ENCODE results near the gene SOHLH1.

SOHLH1 gene

DNA sequence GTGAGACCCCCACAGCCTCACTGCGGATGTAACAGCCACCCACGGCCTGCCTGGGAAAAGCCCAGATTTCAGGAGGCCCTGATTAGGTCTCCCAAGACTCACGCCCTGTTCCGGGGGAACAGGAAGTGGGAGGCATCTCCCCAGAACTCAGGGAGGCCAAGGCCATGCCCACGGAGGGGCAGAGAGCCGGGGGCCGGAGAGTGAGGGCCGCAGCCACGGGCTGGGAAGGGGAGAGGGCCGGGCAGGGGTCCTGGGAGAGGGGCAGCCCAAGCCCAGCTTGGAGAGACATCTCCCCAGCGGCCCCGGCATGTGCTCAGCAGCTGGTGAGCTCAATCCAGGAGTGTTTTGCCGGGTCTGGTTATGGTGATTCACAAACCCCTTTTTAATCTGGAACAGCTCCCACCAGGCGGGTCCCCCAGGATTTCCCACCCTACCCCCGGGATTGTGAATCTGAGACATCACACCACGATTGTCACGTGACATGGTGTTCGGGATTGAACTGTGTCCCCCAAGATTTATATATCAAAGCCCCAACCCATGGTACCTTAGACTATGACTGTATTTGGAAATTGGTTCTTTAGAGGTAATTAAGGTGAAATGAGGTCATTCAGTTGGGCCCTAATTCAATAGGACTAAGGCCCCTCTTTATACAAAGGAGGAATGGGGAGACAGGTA is 29.3 kb upstream of the SOHLH1 start:
- no peak for DNase-seq

DNA sequence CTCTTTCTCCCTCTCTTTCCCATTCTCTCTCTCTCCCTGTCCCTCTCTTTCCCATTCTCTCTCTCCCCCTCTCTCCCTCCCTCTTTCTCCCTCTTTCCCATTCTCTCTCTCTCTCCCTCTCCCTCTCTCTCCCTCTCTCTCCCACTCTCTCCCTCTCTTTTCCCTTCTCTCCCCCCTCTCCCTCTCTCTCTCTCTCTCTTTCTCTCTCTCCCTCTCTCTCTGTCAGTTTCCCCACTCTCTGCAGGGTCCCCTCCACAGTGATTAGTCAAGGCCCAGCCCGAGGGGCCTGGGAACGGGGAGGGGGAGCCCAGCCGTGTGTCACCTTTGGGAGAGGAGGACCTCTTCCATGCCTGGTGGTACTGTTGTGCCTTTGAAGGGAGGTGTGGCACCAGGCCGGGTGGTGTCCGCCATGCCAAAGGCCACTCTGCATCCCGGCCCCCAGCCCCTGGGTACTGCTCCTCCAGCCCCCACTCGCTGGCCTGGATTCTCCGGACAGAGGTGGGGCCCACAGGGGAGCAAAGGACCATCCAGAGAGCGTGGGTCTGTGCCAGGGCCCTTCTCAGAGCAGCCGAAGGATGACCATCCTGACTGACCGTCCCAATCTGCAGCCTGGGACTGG is 28.1 kb upstream of the SOHLH1 start:
- DNase-seq = no peak

DNA sequence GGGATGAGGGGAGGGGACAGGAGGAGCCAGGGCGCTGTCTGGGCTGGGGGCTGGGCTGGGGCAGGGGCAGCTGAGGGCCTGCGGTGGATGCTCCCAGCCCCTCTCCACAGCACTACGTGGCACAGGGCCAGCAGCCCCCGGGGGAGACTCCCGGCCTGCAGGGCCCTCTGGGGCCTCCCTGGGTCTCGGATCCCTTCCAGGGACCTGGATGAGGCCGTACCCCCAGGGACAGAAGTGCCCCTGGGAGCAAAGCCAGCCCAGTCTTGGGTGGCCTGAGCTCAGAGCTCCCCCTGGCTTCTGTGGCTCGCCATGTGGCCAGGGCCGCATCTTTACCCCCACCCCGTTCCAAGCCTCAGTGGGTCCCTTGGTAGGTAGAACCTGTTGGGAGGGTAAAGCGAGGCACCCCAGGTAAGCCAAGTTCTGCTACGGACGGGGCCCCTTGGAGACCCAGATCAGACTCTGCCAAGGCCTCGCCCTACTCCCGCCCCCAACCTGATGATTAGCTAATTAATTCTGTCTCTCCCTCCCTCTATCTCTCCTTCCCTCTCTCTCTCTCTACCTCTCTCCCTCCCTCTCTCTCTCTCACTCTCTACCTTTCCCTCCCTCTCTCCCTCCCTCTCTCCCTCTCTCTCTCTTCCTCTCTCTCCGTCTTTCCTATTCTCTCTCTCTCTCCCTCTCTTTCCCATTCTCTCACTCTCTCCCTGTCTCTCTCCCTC is 27.0 kb upstream of the SOHLH1 start:
- no peak for DNase-seq

DNA sequence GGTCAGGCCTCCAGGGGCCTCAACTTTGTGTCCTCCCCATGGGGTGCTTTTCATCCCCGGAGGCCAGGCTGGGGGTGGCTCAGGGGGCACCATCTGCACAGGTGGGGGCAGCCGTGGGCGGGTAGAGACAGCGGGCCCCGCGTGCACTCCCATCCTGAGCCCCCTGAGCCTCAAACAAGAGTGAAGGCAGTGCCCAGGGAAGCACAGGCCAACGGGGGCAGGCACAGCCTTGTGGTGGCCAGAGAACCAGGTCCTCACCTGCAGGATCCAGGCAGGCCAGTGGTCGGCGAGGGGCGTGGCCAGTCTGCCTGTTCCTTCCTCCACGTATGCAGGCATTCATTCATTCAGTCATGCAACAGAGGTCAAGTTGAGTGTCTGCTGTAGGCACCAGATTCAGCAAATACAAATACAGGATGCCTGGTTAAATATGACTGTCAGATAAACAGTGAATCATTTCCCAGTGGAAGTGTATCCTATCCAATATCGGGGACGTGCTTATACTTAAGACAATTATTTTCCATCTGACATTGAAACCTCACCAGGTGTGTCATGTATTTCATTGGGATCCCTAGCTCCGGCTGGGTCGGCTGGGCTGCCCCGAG is 25.0 kb upstream of the SOHLH1 start:
- no peak for DNase-seq

DNA sequence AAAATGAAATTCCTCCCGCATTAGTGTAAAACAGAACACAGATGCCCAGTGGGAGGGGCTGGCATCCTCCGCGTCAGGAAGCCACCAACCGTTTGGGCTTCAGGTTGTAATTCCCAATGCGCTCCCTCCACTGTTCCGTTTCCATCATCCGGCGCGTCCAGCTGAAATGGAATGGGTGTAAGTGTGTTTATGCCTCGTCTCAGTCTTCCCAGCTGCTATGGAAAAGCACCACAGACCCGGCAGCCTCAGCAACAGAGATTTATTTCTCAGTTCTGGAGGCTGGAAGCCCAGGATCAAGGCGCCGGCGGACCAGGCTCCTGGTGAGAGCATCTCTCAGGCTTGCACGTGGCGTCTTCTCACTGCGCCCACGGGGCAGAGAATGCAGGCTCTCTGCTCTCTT is 23.1 kb upstream of the SOHLH1 start:
- DNase-seq = no peak

DNA sequence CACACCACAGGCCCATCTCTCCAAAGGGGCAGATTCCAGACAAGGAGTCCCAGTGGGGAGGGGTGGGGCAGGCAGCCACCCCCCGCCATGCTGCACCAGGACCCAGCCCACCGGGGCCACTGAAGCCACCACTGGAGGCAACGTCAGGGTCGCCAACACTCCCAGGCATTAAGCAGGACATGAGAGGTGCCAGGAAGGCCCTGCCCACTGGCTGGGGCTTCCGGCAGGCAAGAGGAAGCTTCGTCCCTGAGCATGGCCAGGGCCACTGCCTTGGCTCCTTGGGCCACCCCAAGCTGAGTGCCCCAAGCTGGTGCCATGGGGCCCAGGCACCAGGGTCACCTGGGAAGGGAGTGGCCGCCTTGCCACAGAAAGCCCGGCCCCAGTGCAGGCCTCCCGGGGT is 20.2 kb upstream of the SOHLH1 start:
- no peak for DNase-seq

DNA sequence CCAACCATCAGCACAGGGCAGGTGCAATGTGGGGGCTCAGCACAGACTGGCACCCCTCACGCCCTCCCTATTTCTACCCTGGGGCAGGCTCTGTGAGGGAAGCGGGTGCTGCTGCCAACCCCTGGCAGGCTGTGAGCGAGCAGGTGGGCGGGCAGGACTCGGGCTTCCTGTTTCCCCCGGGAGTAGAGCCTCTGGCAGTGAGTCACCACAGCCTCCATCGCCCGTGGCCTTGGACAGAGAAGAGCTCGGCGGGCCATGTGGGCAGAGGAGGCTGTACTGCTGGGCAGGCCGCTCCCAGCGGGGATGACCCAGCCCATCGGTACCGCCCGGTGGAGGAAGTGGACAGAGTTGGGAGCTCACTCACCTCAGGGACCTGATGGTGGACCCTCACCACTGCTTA is 19.3 kb upstream of the SOHLH1 start:
- no peak for DNase-seq

DNA sequence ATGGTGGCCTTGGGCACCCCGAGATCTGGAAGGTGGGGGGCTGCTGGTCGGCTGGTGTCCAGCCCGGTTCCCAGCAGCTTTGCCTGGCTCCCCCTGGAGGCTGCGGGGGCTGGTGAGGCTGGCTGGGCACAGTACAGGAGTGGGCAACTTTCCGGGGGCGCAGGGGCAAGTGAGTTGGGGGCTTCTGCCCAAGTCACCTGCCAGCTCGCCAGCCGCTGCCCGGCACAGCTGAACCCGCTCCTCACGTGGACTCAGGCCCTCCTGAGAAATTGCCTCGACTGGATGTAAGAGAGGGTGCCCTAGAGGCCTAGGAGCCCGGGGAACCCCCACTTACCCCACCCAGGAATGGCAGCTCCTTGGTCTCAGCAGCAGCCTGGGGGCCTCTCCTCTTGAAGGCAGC is 18.1 kb upstream of the SOHLH1 start:
- no peak for DNase-seq

DNA sequence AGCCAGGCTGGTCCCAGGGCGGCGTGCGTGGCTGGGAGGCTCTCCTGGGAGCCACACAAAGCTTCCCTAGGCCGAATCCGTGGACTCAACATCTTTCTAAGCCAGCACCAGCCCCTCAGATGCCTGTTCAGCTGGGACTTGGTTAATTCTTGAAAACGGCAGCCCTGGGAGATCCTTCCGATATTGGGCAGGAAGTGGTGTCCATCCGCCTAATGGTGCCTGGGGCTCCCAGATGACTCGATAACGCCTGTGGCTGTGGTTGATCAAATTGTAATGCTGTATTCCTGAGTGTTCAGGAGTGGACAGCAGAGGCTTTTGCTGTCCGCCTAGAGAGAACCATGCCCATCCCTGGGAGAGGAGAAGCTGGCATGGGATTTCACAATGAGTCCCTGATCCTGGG is 16.8 kb upstream of the SOHLH1 start:
- DNase-seq = no peak

DNA sequence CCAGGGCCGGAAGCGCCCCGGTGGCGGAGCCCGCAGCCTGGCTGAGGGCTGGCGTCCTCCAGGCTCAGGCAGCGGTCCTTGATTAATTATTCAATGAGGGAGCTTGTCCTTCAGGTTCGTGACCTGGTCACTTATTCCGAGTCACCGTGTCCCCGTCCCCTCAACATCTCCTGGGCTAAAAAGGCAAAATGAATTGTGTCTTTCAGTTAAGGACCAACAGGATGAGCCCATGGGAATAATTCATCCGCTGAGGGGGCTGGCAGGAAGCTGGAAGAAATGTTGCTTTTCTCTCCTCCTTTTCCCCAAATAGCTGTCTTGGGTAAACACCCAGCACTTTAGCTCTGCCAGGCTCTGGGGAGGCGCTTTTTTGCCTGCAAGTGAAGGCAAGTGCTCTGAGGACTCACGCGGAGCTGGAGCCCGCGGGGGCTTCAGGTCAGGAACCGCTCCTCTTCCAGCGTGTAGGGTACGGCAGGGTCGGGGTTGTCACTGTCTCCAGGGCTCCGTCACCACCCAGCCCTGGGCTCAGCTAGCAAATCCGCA is 15.8 kb upstream of the SOHLH1 start:
- DNase-seq = no peak

DNA sequence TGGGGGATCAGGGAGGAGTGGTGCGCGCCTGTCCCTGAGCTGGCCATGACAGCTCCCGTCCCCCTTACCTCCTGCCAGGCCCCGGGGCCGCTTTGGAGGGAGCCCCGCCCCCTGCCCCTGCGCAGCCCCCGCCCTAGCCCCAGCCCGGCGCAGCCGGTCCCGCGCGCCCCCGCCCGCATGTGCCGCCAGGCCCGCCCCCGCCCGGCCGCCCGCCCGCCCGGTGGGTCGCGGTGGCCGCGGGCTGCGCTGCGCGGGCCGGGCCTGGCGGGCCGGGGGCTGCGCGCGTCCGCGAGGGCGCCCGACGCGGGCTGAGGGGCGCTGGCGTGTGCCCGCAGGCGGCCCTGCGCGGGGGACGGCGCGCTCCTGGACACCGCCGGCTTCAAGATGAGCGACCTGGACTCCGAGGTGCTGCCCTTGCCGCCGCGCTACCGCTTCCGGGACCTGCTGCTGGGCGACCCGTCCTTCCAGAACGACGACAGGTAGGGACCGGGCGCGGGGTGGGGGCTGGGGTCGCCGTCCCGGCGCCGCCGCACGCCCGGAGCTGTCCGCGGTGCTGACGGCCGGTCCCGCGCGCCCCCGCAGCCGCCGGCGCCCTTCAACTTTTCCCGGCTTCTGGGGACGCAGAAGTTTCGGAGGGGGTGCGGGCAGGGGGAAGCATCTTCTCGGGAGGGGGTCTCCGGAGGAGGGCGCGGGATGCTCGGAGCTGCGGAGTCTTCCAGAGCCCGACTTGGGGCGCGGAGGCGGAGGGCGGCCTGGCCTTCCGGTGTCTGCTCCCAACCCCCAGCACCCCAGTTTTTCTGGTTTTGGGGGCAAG is 15.2 kb upstream of the SOHLH1 start:
- DNase-seq = no peak

DNA sequence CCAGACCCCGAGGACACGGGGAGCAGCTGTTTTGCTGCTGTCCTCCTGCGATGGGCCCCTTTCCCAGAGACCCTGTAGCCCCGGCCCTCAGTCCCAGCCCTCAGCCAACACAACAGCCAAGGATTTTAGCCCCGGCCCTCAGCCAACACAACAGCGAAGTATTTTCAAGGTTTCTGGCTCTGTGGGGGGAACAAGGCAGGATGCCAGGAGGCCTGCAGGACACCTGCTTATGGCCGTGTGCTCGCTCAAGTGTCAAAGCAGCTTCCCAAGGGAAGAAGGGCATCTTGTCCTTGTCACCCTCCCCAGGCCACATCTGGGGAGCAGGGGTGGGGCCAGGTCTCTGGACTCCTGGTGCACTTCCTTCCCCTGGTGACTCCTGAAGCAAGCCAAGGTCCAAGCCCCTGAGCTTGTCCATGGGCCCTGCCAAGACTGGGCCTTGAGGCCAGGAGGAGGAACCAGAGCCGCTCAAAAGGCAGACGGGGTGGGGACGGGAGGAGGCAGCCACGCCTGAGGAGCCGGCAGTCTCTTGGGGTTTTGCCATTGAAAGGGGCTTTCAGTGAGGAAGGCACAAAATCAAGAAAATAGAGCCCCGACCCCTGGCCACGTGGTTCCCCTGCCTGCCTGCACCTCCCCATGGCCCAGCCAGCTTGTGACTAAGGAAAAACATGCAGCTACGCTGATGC is 13.5 kb upstream of the SOHLH1 start:
- DNase-seq = no peak

DNA sequence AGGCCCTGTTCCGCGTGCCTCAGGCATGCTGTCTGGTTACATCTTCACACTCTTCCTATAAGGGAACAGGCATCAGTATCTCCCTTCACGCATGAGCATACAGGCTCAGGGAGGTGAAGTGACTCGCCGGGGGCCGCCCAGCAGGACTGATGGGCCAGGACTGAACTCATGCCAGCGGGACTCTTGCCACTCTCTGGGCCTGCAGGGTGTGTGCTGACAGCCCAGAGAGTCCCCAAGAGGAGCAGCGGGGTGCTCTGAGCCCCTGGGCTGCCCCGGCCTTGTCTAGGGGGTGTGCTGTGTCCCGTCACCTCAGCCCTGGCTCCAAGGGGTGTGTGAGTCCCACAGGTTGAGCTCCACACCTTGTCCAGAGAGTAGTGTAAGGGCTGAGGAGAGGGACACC is 12.6 kb upstream of the SOHLH1 start:
- DNase-seq = no peak

DNA sequence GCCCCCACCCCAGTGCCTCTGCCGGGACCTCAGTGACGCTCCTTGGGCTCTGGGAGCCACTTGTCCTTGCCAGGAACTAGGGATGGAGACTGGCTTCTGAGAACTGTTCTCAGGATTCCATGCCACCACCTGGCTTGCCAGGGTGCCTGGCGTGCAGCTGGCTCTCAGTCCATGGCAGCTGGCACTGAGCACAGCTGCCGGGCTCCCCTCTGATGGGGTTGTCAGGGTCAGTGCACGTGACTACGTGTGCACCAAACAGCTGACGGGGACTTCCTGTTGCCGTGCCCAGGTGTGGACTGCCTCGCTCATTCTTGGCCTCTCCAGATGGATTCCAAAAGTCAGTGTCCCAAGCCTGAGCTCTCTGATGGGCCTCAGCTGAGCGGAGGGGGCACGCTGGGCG is 12.1 kb upstream of the SOHLH1 start:
- DNase-seq = no peak

DNA sequence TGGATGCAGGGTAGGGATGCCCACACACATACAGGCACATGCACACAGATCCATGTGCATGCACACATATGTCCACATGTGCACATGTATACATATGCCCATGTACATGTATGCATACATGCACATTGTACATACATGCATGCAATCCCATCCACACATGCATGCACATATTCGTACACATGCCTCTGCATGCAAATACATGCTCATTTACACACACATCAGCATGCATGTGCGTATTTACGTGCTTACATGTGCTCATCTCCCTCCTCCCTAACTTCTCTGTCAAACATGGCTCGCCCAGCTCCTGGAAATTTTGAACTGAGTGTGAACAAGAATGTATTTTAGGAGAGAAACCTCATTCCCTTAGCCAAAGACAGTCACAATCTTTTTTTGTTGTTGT is 8.9 kb upstream of the SOHLH1 start:
- no peak for DNase-seq

DNA sequence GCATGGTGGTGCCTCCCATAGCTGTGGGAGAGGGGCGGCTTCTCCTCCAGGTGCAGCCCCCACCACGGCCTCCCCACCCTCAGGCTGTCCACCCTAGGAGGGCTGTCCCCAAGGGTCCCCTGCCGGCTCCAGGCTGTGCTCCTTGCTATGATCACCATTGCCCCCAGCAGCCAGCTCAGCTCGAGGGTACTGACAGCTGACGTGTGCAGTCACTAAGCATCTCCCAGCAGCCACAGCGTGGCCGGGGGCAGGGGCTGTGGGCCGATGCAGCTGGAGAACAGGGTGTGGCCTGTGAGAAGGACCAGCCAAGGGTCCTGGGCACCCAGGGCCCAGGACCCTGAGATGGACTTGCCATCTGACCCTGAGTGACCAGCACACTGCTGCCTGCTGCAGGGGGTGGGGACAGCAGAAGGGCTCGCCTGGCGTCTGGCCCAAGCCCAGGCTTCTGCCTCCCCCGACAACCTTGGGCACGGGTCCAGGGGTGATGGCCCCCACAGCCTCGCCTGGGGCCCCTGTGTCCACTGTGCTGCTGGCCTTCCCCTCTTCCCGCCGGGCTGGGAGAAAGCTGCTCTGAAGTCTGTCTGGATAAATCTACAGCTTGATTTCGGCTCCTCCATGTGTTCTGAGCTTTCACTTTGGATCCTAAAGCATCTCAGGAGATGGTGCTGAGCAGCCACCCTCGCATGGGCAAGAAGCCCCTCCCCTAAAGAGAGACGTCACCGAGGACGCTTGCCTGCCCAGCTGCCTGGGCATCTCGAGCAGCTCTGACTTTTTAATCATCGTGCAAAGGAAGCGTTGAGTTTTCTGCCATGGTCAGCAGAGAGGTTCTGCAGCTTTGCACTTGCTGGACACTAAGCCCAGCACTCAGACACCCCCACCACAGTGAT is 8.2 kb upstream of the SOHLH1 start:
- no peak for DNase-seq

DNA sequence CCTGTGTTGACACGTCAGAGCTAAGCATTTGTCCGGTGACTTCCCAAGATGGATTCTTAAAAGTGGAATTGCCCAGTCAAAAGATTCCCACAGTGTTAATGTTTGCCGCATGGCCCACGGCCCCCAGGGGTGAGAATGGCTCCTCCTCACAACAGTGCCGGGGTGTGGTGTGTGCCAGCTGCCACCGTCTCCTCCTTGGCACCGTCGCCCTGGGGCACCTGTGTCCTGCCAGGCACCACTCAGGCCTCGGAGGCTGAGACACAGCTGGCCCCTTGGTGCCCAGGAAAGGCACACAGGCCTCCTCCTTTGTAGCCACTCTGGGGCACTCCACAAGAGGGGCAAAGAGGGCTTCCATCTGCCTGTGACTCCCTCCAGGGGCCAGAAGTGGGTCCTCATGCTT is 7.0 kb upstream of the SOHLH1 start:
- no peak for DNase-seq

DNA sequence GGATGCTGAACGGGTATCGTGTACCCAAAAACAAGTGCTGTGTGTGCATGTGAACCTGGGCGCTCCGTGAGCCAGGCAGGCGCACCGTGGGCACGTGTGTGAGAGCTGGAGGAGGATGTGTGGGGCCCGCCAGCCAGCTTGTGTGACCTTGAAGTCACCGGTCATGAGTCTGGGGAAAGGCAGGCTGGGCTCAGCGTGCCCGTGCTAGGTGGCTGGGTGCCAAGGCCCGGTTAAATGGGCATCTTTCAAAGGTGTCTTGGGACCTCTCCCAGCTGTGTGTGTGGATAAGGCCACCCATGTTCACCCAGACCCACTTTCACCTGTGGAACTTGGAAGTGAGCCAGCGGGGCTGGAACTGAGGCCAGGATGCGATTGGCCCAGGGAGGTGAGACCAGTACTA is 6.1 kb upstream of the SOHLH1 start:
- DNase-seq = no peak

DNA sequence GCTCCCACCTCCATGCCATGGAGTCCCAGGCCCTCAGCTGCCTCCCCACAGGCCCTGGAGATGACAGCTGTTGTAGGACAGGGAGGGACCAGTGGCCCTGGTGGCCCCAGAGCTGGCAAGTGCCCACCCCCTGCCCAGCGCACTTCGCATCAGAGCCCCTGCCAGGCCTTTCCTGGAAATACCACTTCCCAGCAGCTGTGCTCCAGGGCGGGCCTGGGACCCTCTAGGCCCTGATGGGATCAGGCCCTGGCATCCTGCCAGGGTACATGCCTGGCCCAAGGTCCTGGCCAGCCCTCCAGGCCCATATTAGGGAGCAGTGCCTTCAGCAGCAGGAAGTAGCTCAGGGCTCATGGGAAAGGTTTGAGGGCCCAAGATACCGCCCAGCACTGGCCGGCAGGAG is 5.2 kb upstream of the SOHLH1 start:
- DNase-seq = no peak

DNA sequence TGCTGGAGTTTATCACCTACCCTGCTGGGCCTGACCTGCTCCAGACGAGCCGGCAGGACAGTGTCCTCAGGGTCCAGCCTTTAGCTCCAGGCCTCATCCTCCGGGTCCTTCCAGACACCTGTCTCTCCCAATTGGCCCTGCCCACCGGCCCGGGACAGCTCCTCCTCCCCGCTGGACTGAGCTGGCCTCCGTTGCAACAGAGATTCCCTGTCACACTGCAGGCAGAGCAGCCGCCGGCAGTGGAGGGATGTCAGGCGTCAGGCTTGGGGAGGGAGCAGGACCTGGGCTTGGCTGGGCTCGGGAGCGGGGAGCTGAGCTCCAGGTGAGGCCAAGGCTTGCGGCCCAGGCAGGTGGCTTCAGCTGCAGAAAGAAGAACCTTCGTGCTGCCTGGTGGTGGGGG is 4.4 kb upstream of the SOHLH1 start:
- DNase-seq = no peak
